OCI-LY7 (cell line): ENCODE results near the gene AURKAIP1.

Experiments
- EZH2phosphoT487 ChIP-seq: fragments of 200-600 bp; sonication (generic); IDR thresholded peaks from 2 replicates; pipeline ENCODE4 v1.6.1; 2018; ENCODE audit warnings: low read depth, borderline replicate concordance, mild to moderate bottlenecking, mixed run types, antibody characterized with exemption, low read length, moderate library complexity, mixed read lengths
- TF ChIP-seq, protein P1 (sequence below): fragments of 200-600 bp; sonication (generic); conservative IDR thresholded peaks from 2 replicates; pipeline ENCODE4 v1.5.1; 2014; ENCODE audit warnings: mild to moderate bottlenecking, antibody characterized with exemption, low read length, moderate library complexity, mixed read lengths

GRCh38 chr1:1390675-1391074 lies 15.7 kb upstream of the AURKAIP1 start:
- TF ChIP-seq, protein P1, sequence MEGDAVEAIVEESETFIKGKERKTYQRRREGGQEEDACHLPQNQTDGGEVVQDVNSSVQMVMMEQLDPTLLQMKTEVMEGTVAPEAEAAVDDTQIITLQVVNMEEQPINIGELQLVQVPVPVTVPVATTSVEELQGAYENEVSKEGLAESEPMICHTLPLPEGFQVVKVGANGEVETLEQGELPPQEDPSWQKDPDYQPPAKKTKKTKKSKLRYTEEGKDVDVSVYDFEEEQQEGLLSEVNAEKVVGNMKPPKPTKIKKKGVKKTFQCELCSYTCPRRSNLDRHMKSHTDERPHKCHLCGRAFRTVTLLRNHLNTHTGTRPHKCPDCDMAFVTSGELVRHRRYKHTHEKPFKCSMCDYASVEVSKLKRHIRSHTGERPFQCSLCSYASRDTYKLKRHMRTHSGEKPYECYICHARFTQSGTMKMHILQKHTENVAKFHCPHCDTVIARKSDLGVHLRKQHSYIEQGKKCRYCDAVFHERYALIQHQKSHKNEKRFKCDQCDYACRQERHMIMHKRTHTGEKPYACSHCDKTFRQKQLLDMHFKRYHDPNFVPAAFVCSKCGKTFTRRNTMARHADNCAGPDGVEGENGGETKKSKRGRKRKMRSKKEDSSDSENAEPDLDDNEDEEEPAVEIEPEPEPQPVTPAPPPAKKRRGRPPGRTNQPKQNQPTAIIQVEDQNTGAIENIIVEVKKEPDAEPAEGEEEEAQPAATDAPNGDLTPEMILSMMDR = no peak
- TF ChIP-seq EZH2phosphoT487 = no peak
